ENCODE results near the gene PAIP2.

GRCh38 chr5:139416651-139417050 is 75.0 kb downstream of the PAIP2 start:
- TF ChIP-seq CTCF (IDR thresholded peaks at IDR 0.05) (no peak), POLR2AphosphoS5 (IDR thresholded peaks at IDR 0.05) (no peak), EP300 (IDR thresholded peaks at IDR 0.05) (no peak), POLR2A (IDR thresholded peaks at IDR 0.05) (no peak)
